Activated naive CD8-positive, alpha-beta T cell treated with anti-CD3 and anti-CD28 coated beads, Interleukin-2, amount 50 U/mL, for 24 hours (primary cell): ENCODE measurements around the gene DMD.

ENCODE experiments used
- ATAC-seq: fragments of 150-1000 bp; cut with Tn5 transposase; one replicate; pipeline ENCODE4 v1.10.0; 2021
- DNase-seq: peaks from one replicate; pipeline ENCODE4 v3.0.0; 2021
- H3K27ac Mint-ChIP-seq: one replicate; pipeline ENCODE4 v1.8.0; 2021; ENCODE audit warnings: mild to moderate bottlenecking, mixed read lengths
- H3K27me3 Mint-ChIP-seq: one replicate; pipeline ENCODE4 v1.8.0; 2021; ENCODE audit warnings: mixed read lengths
- H3K36me3 Mint-ChIP-seq: one replicate; pipeline ENCODE4 v1.8.0; 2021; ENCODE audit warnings: low read depth, mixed read lengths
- H3K4me1 Mint-ChIP-seq: one replicate; pipeline ENCODE4 v1.8.0; 2021; ENCODE audit warnings: mixed read lengths
- H3K4me3 Mint-ChIP-seq: one replicate; pipeline ENCODE4 v1.8.0; 2021; ENCODE audit warnings: mild to moderate bottlenecking, moderate library complexity, mixed read lengths
- H3K9me3 Mint-ChIP-seq: one replicate; pipeline ENCODE4 v1.8.0; 2021; ENCODE audit warnings: mixed read lengths

DMD gene

DNA sequence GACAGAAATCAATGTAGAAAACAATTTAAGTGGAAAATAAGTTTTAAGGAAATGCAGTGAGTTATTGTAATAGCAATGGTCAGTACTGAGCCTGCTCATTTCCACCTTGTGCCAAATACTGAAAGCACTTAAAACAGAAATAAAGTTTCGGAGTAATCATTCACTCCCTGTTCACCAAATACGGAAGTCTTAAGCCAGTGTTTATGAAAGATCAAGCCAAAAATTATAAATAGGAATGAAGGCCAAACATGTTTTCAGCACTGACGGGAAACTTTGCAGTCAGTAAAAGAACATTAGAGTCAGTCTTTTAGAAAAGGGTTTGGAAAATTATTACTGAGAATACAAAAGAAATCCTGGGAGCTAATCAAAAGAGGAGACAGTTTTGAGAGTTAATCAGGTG lies 178.6 kb downstream of the DMD start:
- ATAC-seq, result no peak
- H3K27ac Mint-ChIP-seq, result no peak overlapping the region
- no peaks in the 10 kb centered on the region for H3K9me3 Mint-ChIP-seq
- no peaks in the 10 kb centered on the region for H3K4me1 Mint-ChIP-seq
- no peak overlapping the region for H3K4me3 Mint-ChIP-seq
- no peak for DNase-seq
- no peaks in the 10 kb centered on the region for H3K27me3 Mint-ChIP-seq
- H3K36me3 Mint-ChIP-seq, result no peaks in the 10 kb centered on the region

GRCh38 chrX:33014949-33015348 lies 196.4 kb downstream of the DMD start:
- H3K4me3 Mint-ChIP-seq, result no peak overlapping the region
- H3K4me1 Mint-ChIP-seq, result no peaks in the 10 kb centered on the region
- H3K27me3 Mint-ChIP-seq, result no peaks in the 10 kb centered on the region
- H3K9me3 Mint-ChIP-seq, result peaks cover 4% of the 10 kb centered on the region
- H3K36me3 Mint-ChIP-seq, result no peaks in the 10 kb centered on the region
- DNase-seq (no peak), ATAC-seq (no peak)
- no peak overlapping the region for H3K27ac Mint-ChIP-seq

- ATAC-seq, result no peak
These were observed 197.3 kb downstream of the DMD start for GRCh38 chrX:33014086-33014485.

DNA sequence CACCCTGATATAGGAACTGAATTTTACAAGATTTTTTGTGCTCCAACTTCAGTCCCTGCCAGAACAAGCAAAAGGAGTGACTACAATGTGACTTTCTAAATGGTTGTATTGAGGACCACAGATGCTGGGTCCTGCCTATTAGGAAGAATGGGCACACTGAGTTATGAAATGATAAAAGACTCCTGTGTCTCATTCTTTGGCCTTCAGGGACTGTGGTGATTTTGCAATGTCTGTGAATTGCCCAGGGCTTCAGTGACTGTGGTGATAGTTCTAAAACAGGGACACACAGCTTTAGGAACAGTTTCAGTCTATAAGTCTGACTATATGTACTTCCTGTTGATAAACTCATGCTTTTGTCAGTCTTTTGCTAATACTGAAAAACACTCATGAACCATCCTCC lies 210.2 kb downstream of the DMD start:
- Mint-ChIP-seq H3K4me3 (no peak overlapping the region), H3K27ac (no peak overlapping the region), H3K9me3 (no peaks in the 10 kb centered on the region), H3K4me1 (no peaks in the 10 kb centered on the region), H3K36me3 (no peaks in the 10 kb centered on the region), H3K27me3 (no peaks in the 10 kb centered on the region)
- DNase-seq (no peak), ATAC-seq (no peak)

More at GRCh38 chrX:33014086-33014485, 197.3 kb downstream of the DMD start:
- H3K4me3 Mint-ChIP-seq, result no peak overlapping the region
- no peaks in the 10 kb centered on the region for H3K27me3 Mint-ChIP-seq
- no peak for DNase-seq
- H3K27ac Mint-ChIP-seq, result no peak overlapping the region
- no peaks in the 10 kb centered on the region for H3K4me1 Mint-ChIP-seq
- peaks cover 4% of the 10 kb centered on the region for H3K9me3 Mint-ChIP-seq
- H3K36me3 Mint-ChIP-seq, result no peaks in the 10 kb centered on the region

GRCh38 chrX:32998776-32999175 lies 212.6 kb downstream of the DMD start:
- Mint-ChIP-seq H3K4me1 (no peaks in the 10 kb centered on the region), H3K36me3 (no peaks in the 10 kb centered on the region), H3K4me3 (no peak overlapping the region), H3K27me3 (no peaks in the 10 kb centered on the region), H3K9me3 (no peaks in the 10 kb centered on the region), H3K27ac (no peak overlapping the region)
- ATAC-seq (no peak), DNase-seq (no peak)

GRCh38 chrX:32995427-32995826 lies 215.9 kb downstream of the DMD start:
- Mint-ChIP-seq H3K27me3 (no peaks in the 10 kb centered on the region), H3K4me1 (no peaks in the 10 kb centered on the region), H3K4me3 (no peak overlapping the region), H3K9me3 (no peaks in the 10 kb centered on the region), H3K36me3 (no peaks in the 10 kb centered on the region), H3K27ac (no peak overlapping the region)
- DNase-seq (no peak), ATAC-seq (no peak)

GRCh38 chrX:32987142-32987541 lies 224.2 kb downstream of the DMD start:
- Mint-ChIP-seq H3K27ac (no peak overlapping the region), H3K36me3 (no peaks in the 10 kb centered on the region), H3K4me3 (no peak overlapping the region), H3K4me1 (no peaks in the 10 kb centered on the region), H3K27me3 (no peaks in the 10 kb centered on the region), H3K9me3 (no peaks in the 10 kb centered on the region)
- DNase-seq (no peak), ATAC-seq (no peak)

GRCh38 chrX:32985544-32985943 lies 225.8 kb downstream of the DMD start:
- Mint-ChIP-seq H3K4me3 (no peak overlapping the region), H3K36me3 (no peaks in the 10 kb centered on the region), H3K4me1 (no peaks in the 10 kb centered on the region), H3K27me3 (no peaks in the 10 kb centered on the region), H3K9me3 (no peaks in the 10 kb centered on the region), H3K27ac (no peak overlapping the region)
- no peak for ATAC-seq
- no peak for DNase-seq

DNA sequence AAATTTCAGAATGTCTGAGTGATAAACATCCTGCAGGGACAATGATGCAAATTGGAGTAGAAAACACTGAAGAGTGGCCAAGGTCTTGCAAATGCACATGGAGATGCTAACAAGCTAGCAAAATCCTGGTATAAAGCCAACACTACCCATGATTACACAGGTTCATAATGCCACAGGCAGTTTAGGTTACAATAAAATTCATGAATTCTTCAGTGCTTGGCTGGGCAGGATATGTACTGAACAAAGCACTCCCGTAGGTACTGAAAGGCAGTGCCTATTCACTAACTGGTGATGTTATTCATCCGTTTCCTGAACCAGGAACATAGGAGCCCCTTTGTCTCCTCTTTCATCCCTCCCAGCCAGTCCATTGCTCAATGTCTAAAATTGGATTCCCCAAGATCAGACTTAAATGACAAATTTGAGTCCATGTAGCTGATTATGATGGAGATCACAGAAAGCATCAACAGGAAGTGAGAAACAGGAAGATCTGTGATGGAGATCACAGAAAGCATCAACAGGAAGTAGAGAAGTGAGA lies 244.5 kb downstream of the DMD start:
- H3K27me3 Mint-ChIP-seq, result no peaks in the 10 kb centered on the region
- H3K36me3 Mint-ChIP-seq, result no peaks in the 10 kb centered on the region
- H3K9me3 Mint-ChIP-seq, result peaks cover 3% of the 10 kb centered on the region
- H3K4me1 Mint-ChIP-seq, result no peaks in the 10 kb centered on the region
- ATAC-seq (no peak), DNase-seq (no peak)
- no peak overlapping the region for H3K27ac Mint-ChIP-seq
- no peak overlapping the region for H3K4me3 Mint-ChIP-seq

DNA sequence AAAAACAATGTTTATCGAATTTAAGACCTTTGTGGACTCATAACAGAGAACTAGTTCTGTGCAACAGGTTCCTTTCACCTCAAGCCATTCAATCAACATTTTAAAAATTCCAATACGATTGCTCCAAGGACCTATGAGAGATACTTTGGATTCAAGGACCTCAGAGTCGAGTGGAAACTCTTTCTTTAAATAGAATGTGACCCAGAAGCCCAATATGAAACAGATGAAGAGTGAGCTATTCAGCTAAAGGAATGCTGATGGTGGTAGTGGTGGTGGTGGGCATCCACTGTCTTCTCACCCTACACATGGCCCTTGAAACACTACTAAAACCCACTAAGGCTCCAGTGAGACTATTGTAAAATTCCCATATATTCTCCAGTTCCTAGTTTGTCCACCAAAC lies 257.2 kb downstream of the DMD start:
- ATAC-seq, result no peak
- H3K36me3 Mint-ChIP-seq, result no peaks in the 10 kb centered on the region
- no peak for DNase-seq
- H3K4me1 Mint-ChIP-seq, result no peaks in the 10 kb centered on the region
- no peaks in the 10 kb centered on the region for H3K27me3 Mint-ChIP-seq
- H3K27ac Mint-ChIP-seq, result no peak overlapping the region
- H3K9me3 Mint-ChIP-seq, result no peaks in the 10 kb centered on the region
- H3K4me3 Mint-ChIP-seq, result no peak overlapping the region

- H3K4me1 Mint-ChIP-seq, result no peaks in the 10 kb centered on the region
- no peaks in the 10 kb centered on the region for H3K27me3 Mint-ChIP-seq
- H3K27ac Mint-ChIP-seq, result no peak overlapping the region
- ATAC-seq, result no peak
- H3K4me3 Mint-ChIP-seq, result no peak overlapping the region
- no peaks in the 10 kb centered on the region for H3K36me3 Mint-ChIP-seq
- no peak for DNase-seq
- H3K9me3 Mint-ChIP-seq, result no peaks in the 10 kb centered on the region
These were observed 263.2 kb downstream of the DMD start for GRCh38 chrX:32948130-32948529.

DNA sequence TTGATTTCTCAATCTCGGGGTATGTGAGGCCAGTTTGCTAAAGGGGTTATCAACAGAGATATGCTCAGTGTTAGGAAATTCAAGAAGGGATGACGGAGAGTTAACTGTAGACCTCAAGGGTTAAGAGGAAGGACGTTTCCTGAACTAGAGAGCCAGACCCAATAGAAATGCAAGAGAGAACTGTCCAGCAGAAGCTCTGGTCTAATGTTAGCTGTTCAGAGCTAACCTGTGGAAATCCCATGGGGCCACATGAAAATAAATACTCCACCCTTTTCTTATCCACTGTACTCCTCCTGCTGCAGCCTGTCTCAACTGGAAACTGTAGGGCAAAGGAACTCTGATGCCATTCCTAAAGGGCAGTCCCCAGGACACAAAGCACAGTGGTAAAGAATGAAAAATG lies 274.3 kb downstream of the DMD start:
- no peaks in the 10 kb centered on the region for H3K27me3 Mint-ChIP-seq
- DNase-seq (no peak), ATAC-seq (no peak)
- H3K4me1 Mint-ChIP-seq, result no peaks in the 10 kb centered on the region
- no peaks in the 10 kb centered on the region for H3K36me3 Mint-ChIP-seq
- no peak overlapping the region for H3K27ac Mint-ChIP-seq
- H3K4me3 Mint-ChIP-seq, result no peak overlapping the region
- H3K9me3 Mint-ChIP-seq, result no peaks in the 10 kb centered on the region

- Mint-ChIP-seq H3K27me3 (no peaks in the 10 kb centered on the region), H3K9me3 (no peaks in the 10 kb centered on the region), H3K27ac (no peak overlapping the region), H3K36me3 (no peaks in the 10 kb centered on the region), H3K4me1 (no peaks in the 10 kb centered on the region), H3K4me3 (no peak overlapping the region)
- ATAC-seq, result no peak
- no peak for DNase-seq
These were observed 277.8 kb downstream of the DMD start for GRCh38 chrX:32933548-32933947.

GRCh38 chrX:32929040-32929439 lies 282.3 kb downstream of the DMD start:
- H3K4me3 Mint-ChIP-seq, result no peak overlapping the region
- no peaks in the 10 kb centered on the region for H3K4me1 Mint-ChIP-seq
- no peaks in the 10 kb centered on the region for H3K9me3 Mint-ChIP-seq
- no peaks in the 10 kb centered on the region for H3K27me3 Mint-ChIP-seq
- DNase-seq (no peak), ATAC-seq (no peak)
- H3K36me3 Mint-ChIP-seq, result no peaks in the 10 kb centered on the region
- H3K27ac Mint-ChIP-seq, result no peak overlapping the region

DNA sequence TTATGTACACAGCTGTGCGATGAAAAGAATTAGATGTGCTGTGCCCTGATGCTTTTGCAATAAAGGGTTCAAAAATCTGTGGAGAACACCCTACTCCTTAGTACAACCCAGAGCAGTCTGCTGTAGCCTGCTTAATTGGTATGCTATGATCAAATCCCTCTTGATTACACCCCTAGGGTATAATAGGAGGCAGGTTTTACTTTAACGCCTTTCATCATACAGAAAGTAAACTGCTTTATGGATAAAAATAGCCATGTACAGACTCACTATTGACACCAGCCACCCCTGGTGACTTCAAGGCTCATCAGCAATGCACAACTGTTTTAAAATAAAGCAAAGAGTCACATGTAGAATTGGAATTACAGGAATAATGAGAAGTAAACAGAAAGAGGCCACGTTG lies 315.3 kb downstream of the DMD start:
- H3K36me3 Mint-ChIP-seq, result no peaks in the 10 kb centered on the region
- H3K27me3 Mint-ChIP-seq, result no peaks in the 10 kb centered on the region
- no peaks in the 10 kb centered on the region for H3K4me1 Mint-ChIP-seq
- H3K4me3 Mint-ChIP-seq, result no peak overlapping the region
- no peak overlapping the region for H3K27ac Mint-ChIP-seq
- DNase-seq (no peak), ATAC-seq (no peak)
- H3K9me3 Mint-ChIP-seq, result no peaks in the 10 kb centered on the region

GRCh38 chrX:32894679-32895078 lies 316.7 kb downstream of the DMD start:
- H3K4me3 Mint-ChIP-seq, result no peak overlapping the region
- H3K36me3 Mint-ChIP-seq, result no peaks in the 10 kb centered on the region
- no peaks in the 10 kb centered on the region for H3K9me3 Mint-ChIP-seq

More at GRCh38 chrX:32894679-32895078, 316.7 kb downstream of the DMD start:
- no peaks in the 10 kb centered on the region for H3K27me3 Mint-ChIP-seq
- ATAC-seq (no peak), DNase-seq (no peak)
- no peak overlapping the region for H3K27ac Mint-ChIP-seq
- no peaks in the 10 kb centered on the region for H3K4me1 Mint-ChIP-seq
